Measurements from ENCODE around the gene SULT1E1. TPM values are rescaled to one million over a fixed set of nuclear protein-coding genes. Genes with fewer than 3 reads are reported as not detected.
A peak's percentile ranks its signal among the peaks of the same experiment; 100 is the strongest.

Gene SULT1E1
- total RNA-seq, 1 donor from 2014 or later, result not detected

- no peak overlapping the region for H3K9ac ChIP-seq (ENCODE audit: low read length)
- Mint-ChIP-seq H3K36me3 (ENCODE audit: low read depth, unreplicated experiment) (no peaks in the 10 kb centered on the region), H3K4me3 (ENCODE audit: unreplicated experiment) (no peak overlapping the region), H3K27ac (ENCODE audit: unreplicated experiment) (no peak overlapping the region), H3K27me3 (ENCODE audit: low read depth, unreplicated experiment) (no peaks in the 10 kb centered on the region), H3K4me1 (ENCODE audit: low read depth, unreplicated experiment) (no peaks in the 10 kb centered on the region), H3K9me3 (ENCODE audit: unreplicated experiment) (no peaks in the 10 kb centered on the region)
- H3K79me2 ChIP-seq (ENCODE audit: insufficient read depth, low read length), result no peaks in the 10 kb centered on the region
- H3K36me3 ChIP-seq (ENCODE audit: insufficient read depth, low read length), result no peaks in the 10 kb centered on the region
- no peak overlapping the region for H3K4me3 ChIP-seq (ENCODE audit: insufficient read depth, low read depth, low read length)
- DNase-seq (ENCODE audit: low read depth) (no peak), FAIRE-seq (no peak)
- H3K9me3 ChIP-seq (ENCODE audit: insufficient read depth, low read depth, low read length), result no peaks in the 10 kb centered on the region
- no peak overlapping the region for H3K4me2 ChIP-seq (ENCODE audit: low read length)
- no peak overlapping the region for H2AFZ ChIP-seq (ENCODE audit: low read depth, low read length)
- no peaks in the 10 kb centered on the region for H3K27me3 ChIP-seq (ENCODE audit: insufficient read depth, low read length)
- no peaks in the 10 kb centered on the region for H4K20me1 ChIP-seq (ENCODE audit: insufficient read depth, low read length)
- H3K27ac ChIP-seq (ENCODE audit: low read depth, low read length), result no peak overlapping the region
- no peaks in the 10 kb centered on the region for H3K4me1 ChIP-seq (ENCODE audit: insufficient read depth, low read length)
- peak; percentile 37 for TF ChIP-seq CTCF (IDR thresholded peaks at IDR 0.05; ENCODE audit: insufficient read depth, low read depth, low read length)
- no peak for TF ChIP-seq EZH2 (IDR thresholded peaks at IDR 0.05; ENCODE audit: insufficient read depth, low read length)
Measured at GRCh38 chr4:69896530-69897116, 36.7 kb upstream of the SULT1E1 start.

GRCh38 chr4:69894721-69895120 lies 34.8 kb upstream of the SULT1E1 start:
- Histone ChIP-seq H3K79me2 (ENCODE audit: insufficient read depth, low read length) (no peaks in the 10 kb centered on the region), H3K27ac (ENCODE audit: low read depth, low read length) (no peak overlapping the region), H2AFZ (ENCODE audit: low read depth, low read length) (no peak overlapping the region), H3K4me2 (ENCODE audit: low read length) (no peak overlapping the region), H3K9ac (ENCODE audit: low read length) (no peak overlapping the region), H4K20me1 (ENCODE audit: insufficient read depth, low read length) (no peaks in the 10 kb centered on the region), H3K4me3 (ENCODE audit: insufficient read depth, low read depth, low read length) (no peak overlapping the region), H3K36me3 (ENCODE audit: insufficient read depth, low read length) (no peaks in the 10 kb centered on the region), H3K27me3 (ENCODE audit: insufficient read depth, low read length) (no peaks in the 10 kb centered on the region), H3K9me3 (ENCODE audit: insufficient read depth, low read depth, low read length) (no peaks in the 10 kb centered on the region), H3K4me1 (ENCODE audit: insufficient read depth, low read length) (no peaks in the 10 kb centered on the region)
- no peaks in the 10 kb centered on the region for H3K9me3 Mint-ChIP-seq (ENCODE audit: unreplicated experiment)
- no peak for FAIRE-seq
- no peak for DNase-seq (ENCODE audit: low read depth)
- H3K4me3 Mint-ChIP-seq (ENCODE audit: unreplicated experiment), result no peak overlapping the region
- no peaks in the 10 kb centered on the region for H3K4me1 Mint-ChIP-seq (ENCODE audit: low read depth, unreplicated experiment)
- no peak overlapping the region for H3K27ac Mint-ChIP-seq (ENCODE audit: unreplicated experiment)
- TF ChIP-seq CTCF (IDR thresholded peaks at IDR 0.05; ENCODE audit: insufficient read depth, low read depth, low read length) (no peak), EZH2 (IDR thresholded peaks at IDR 0.05; ENCODE audit: insufficient read depth, low read length) (no peak)
- no peaks in the 10 kb centered on the region for H3K27me3 Mint-ChIP-seq (ENCODE audit: low read depth, unreplicated experiment)
- H3K36me3 Mint-ChIP-seq (ENCODE audit: low read depth, unreplicated experiment), result no peaks in the 10 kb centered on the region

- Histone ChIP-seq H3K4me3 (ENCODE audit: insufficient read depth, low read depth, low read length) (no peak overlapping the region), H3K79me2 (ENCODE audit: insufficient read depth, low read length) (no peaks in the 10 kb centered on the region), H3K9ac (ENCODE audit: low read length) (no peak overlapping the region), H3K4me1 (ENCODE audit: insufficient read depth, low read length) (no peaks in the 10 kb centered on the region), H4K20me1 (ENCODE audit: insufficient read depth, low read length) (no peaks in the 10 kb centered on the region), H3K27me3 (ENCODE audit: insufficient read depth, low read length) (no peaks in the 10 kb centered on the region), H2AFZ (ENCODE audit: low read depth, low read length) (no peak overlapping the region), H3K27ac (ENCODE audit: low read depth, low read length) (no peak overlapping the region), H3K9me3 (ENCODE audit: insufficient read depth, low read depth, low read length) (no peaks in the 10 kb centered on the region), H3K4me2 (ENCODE audit: low read length) (no peak overlapping the region), H3K36me3 (ENCODE audit: insufficient read depth, low read length) (no peaks in the 10 kb centered on the region)
- Mint-ChIP-seq H3K27ac (ENCODE audit: unreplicated experiment) (no peak overlapping the region), H3K4me1 (ENCODE audit: low read depth, unreplicated experiment) (no peaks in the 10 kb centered on the region), H3K27me3 (ENCODE audit: low read depth, unreplicated experiment) (no peaks in the 10 kb centered on the region), H3K9me3 (ENCODE audit: unreplicated experiment) (no peaks in the 10 kb centered on the region), H3K36me3 (ENCODE audit: low read depth, unreplicated experiment) (no peaks in the 10 kb centered on the region), H3K4me3 (ENCODE audit: unreplicated experiment) (no peak overlapping the region)
- FAIRE-seq (no peak), DNase-seq (ENCODE audit: low read depth) (no peak)
- no peak for TF ChIP-seq CTCF (IDR thresholded peaks at IDR 0.05; ENCODE audit: insufficient read depth, low read depth, low read length)
- no peak for TF ChIP-seq EZH2 (IDR thresholded peaks at IDR 0.05; ENCODE audit: insufficient read depth, low read length)
Measured at GRCh38 chr4:69894186-69894585, 34.2 kb upstream of the SULT1E1 start.
